Osteoblast (primary cell): ENCODE measurements around the gene HDDC3. TPM values are rescaled to one million over a fixed set of nuclear protein-coding genes. Genes with fewer than 3 reads are reported as not detected.
A peak's percentile ranks its signal among the peaks of the same experiment; 100 is the strongest.
"Not testable (repeated sequence)": the region's sequence is repeated elsewhere in the genome, so short reads cannot be mapped to it uniquely, and the experiment has no call there.

Source experiments
- DNase-seq: peaks from one replicate; pipeline ENCODE4 v3.0.0; 2011; ENCODE audit warnings: low spot score, mixed read lengths; ENCODE audit not compliant: insufficient read length; ENCODE audit errors: missing footprints
- H2AFZ ChIP-seq: 2 replicates; pipeline ENCODE4 v1.6.0; 2011; ENCODE audit warnings: mild to moderate bottlenecking, low read length
- H3K27ac ChIP-seq: 2 replicates; pipeline ENCODE4 v1.5.1; 2011; ENCODE audit warnings: mild to moderate bottlenecking, low read depth, low read length, moderate library complexity
- H3K27me3 ChIP-seq: 2 replicates; pipeline ENCODE4 v1.6.0; 2012; ENCODE audit warnings: mild to moderate bottlenecking, control low read depth, inconsistent platforms, low read length, moderate library complexity; ENCODE audit not compliant: insufficient read depth
- H3K36me3 ChIP-seq: 2 replicates; pipeline ENCODE4 v1.5.1; 2011; ENCODE audit warnings: mild to moderate bottlenecking, low read length, control low read depth, moderate library complexity; ENCODE audit not compliant: insufficient read depth
- H3K4me1 ChIP-seq: 2 replicates; pipeline ENCODE4 v1.5.1; 2011; ENCODE audit warnings: mild to moderate bottlenecking, low read length, control low read depth, moderate library complexity; ENCODE audit not compliant: insufficient read depth
- H3K4me2 ChIP-seq: 2 replicates; pipeline ENCODE4 v1.6.0; 2011; ENCODE audit warnings: mild to moderate bottlenecking, low read length; ENCODE audit not compliant: insufficient read depth
- H3K4me3 ChIP-seq: fragments of 200-600 bp; sonication (generic); 3 replicates; pipeline ENCODE4 v1.5.1; 2012; ENCODE audit warnings: mild to moderate bottlenecking, low read length, inconsistent platforms; ENCODE audit not compliant: insufficient read depth
- H3K79me2 ChIP-seq: 2 replicates; pipeline ENCODE4 v1.6.0; 2012; ENCODE audit warnings: mild to moderate bottlenecking, low read length, control low read depth, inconsistent platforms; ENCODE audit not compliant: insufficient read depth
- H3K9me3 ChIP-seq: 2 replicates; pipeline ENCODE4 v1.5.1; 2011; ENCODE audit warnings: low read depth, low read length, control low read depth
- H4K20me1 ChIP-seq: 2 replicates; pipeline ENCODE4 v1.6.0; 2012; ENCODE audit warnings: mild to moderate bottlenecking, low read length, control low read depth; ENCODE audit not compliant: insufficient read depth
- total RNA-seq: library from RNA; depleted of rRNA; stranded (reverse); fragments of >200 nt; gene quantifications from 2 replicates; pipeline ENCODE4 v1.2.3, GENCODE V29; 2012
- TF ChIP-seq, protein P1 (sequence below): IDR thresholded peaks from 2 replicates; pipeline ENCODE4 v1.5.1; 2011; ENCODE audit warnings: mild to moderate bottlenecking, low read depth, low read length, moderate library complexity; ENCODE audit errors: extremely low read depth

HDDC3 gene
- total RNA-seq, 1 donor = 11.6 TPM

DNA sequence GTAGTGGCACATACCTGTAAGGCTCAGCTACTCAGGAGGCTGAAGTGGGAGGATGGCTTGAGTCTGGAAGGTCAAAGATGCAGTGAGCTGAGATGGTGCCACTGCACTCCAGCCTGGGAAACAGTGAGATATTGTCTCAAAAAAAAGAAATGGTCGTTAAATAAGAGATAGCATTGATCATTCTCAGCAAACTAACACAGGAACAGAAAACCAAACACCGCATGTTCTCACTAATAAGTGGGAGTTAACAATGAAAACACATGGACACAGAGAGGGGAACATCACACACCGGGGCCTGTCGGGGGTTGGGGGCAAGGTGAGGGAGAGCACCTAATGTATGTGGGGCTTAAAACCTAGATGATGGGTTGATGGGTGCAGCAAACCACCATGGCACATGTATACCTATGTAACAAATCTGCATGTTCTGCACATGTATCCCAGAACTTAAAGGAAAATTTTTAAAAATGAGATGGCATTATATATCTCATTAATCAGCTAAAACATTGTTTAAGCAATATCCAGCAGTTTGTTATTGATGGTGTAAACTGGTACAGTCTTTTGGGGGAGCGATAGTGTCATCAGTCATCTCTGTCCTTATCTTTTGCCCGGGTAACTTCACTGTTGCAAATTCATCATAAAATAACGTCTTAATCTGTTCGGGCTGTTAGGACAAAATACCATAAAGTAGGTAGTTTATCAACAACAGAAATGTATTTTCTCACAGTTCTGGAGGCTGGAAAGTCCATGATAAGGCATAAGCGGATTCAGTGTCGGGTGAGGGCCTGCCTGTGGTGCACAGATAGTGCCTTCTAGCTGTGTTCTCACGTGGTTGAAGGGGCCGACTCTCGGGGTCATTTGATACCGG, 30.9 kb downstream of the HDDC3 start:
- no peak overlapping the region for H3K27ac ChIP-seq
- peaks cover 5% of the 10 kb centered on the region for H3K36me3 ChIP-seq
- no peaks in the 10 kb centered on the region for H3K79me2 ChIP-seq
- peaks cover 3% of the 10 kb centered on the region for H4K20me1 ChIP-seq
- peak; percentile 10 for DNase-seq
- no peaks in the 10 kb centered on the region for H3K9me3 ChIP-seq
- H3K4me1 ChIP-seq = peaks cover 7% of the 10 kb centered on the region
- H3K27me3 ChIP-seq = no peaks in the 10 kb centered on the region
- H3K4me2 ChIP-seq = peak overlapping the region; percentile 63
- H2AFZ ChIP-seq = peak overlapping the region; percentile 89
- TF ChIP-seq, protein P1, sequence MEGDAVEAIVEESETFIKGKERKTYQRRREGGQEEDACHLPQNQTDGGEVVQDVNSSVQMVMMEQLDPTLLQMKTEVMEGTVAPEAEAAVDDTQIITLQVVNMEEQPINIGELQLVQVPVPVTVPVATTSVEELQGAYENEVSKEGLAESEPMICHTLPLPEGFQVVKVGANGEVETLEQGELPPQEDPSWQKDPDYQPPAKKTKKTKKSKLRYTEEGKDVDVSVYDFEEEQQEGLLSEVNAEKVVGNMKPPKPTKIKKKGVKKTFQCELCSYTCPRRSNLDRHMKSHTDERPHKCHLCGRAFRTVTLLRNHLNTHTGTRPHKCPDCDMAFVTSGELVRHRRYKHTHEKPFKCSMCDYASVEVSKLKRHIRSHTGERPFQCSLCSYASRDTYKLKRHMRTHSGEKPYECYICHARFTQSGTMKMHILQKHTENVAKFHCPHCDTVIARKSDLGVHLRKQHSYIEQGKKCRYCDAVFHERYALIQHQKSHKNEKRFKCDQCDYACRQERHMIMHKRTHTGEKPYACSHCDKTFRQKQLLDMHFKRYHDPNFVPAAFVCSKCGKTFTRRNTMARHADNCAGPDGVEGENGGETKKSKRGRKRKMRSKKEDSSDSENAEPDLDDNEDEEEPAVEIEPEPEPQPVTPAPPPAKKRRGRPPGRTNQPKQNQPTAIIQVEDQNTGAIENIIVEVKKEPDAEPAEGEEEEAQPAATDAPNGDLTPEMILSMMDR = no peak
- peak overlapping the region; percentile 78 for H3K4me3 ChIP-seq

- H2AFZ ChIP-seq, H3K27ac ChIP-seq, H3K9me3 ChIP-seq: not testable (repeated sequence)
Measured at GRCh38 chr15:90897131-90897655, 35.2 kb downstream of the HDDC3 start.

GRCh38 chr15:90895571-90896117, 36.7 kb downstream of the HDDC3 start:
- no peak for DNase-seq

More at GRCh38 chr15:90897131-90897655, 35.2 kb downstream of the HDDC3 start:
- H3K79me2 ChIP-seq, H3K4me3 ChIP-seq, H3K27me3 ChIP-seq, H3K4me2 ChIP-seq, H4K20me1 ChIP-seq, H3K4me1 ChIP-seq: not testable (repeated sequence)
- DNase-seq = peak; percentile 19
- peaks cover 28% of the 10 kb centered on the region for H3K36me3 ChIP-seq

GRCh38 chr15:90893175-90894090, 38.9 kb downstream of the HDDC3 start:
- no peak overlapping the region for H2AFZ ChIP-seq
- H3K27me3 ChIP-seq = no peaks in the 10 kb centered on the region
- no peak overlapping the region for H3K4me3 ChIP-seq
- H3K9me3 ChIP-seq = no peaks in the 10 kb centered on the region
- no peak for DNase-seq
- H3K27ac ChIP-seq = no peak overlapping the region
- H3K4me1 ChIP-seq = no peaks in the 10 kb centered on the region
- peaks cover 50% of the 10 kb centered on the region for H3K36me3 ChIP-seq
- no peaks in the 10 kb centered on the region for H3K79me2 ChIP-seq
- TF ChIP-seq, protein P1 = no peak
- H3K4me2 ChIP-seq = no peak overlapping the region
- H4K20me1 ChIP-seq = no peaks in the 10 kb centered on the region

More at GRCh38 chr15:90895571-90896117, 36.7 kb downstream of the HDDC3 start:
- no peak overlapping the region for H2AFZ ChIP-seq
- no peaks in the 10 kb centered on the region for H3K9me3 ChIP-seq
- no peak overlapping the region for H3K4me2 ChIP-seq
- H3K4me3 ChIP-seq = no peak overlapping the region
- no peaks in the 10 kb centered on the region for H3K4me1 ChIP-seq
- no peaks in the 10 kb centered on the region for H3K79me2 ChIP-seq
- peaks cover 41% of the 10 kb centered on the region for H3K36me3 ChIP-seq
- no peak overlapping the region for H3K27ac ChIP-seq
- H3K27me3 ChIP-seq = no peaks in the 10 kb centered on the region
- no peaks in the 10 kb centered on the region for H4K20me1 ChIP-seq
- TF ChIP-seq, protein P1 = peak; percentile 21
